CD4-positive, alpha-beta memory T cell (primary cell): ENCODE results near the gene RABEP1. TPM values are rescaled to one million over a fixed set of nuclear protein-coding genes. Genes with fewer than 3 reads are reported as not detected.

Source experiments
- CTCF ChIA-PET: fragments of 350-600 bp; sonication (Branson Sonifier 250); formaldehyde crosslinking; loops from one replicate; lab custom pipeline; 2021; ENCODE audit warnings: inconsistent platforms; ENCODE audit not compliant: partially characterized antibody; lab: Charles Lee
- POLR2A ChIA-PET: fragments of 350-600 bp; sonication (Branson Sonifier 250); formaldehyde crosslinking; loops from one replicate; lab custom pipeline; 2021; ENCODE audit not compliant: partially characterized antibody; lab: Charles Lee
- DNase-seq, 5 donors: peaks; one replicate each; pipeline versions ENCODE4 v3.0.0 to v3.0.0-alpha.2; 2020 to 2022; ENCODE audit warnings: mixed read lengths in 1 of 5
- H3K27ac ChIP-seq: one replicate; pipeline ENCODE4 v1.7.0; 2013; ENCODE audit warnings: low read depth, low read length
- H3K27me3 ChIP-seq: 2 replicates; pipeline ENCODE4 v1.7.0; 2013; ENCODE audit warnings: mild to moderate bottlenecking, low read length, moderate library complexity; ENCODE audit not compliant: insufficient read depth
- H3K36me3 ChIP-seq: 2 replicates; pipeline ENCODE4 v1.7.0; 2013; ENCODE audit warnings: mild to moderate bottlenecking, low read length, moderate library complexity; ENCODE audit not compliant: insufficient read depth
- H3K4me1 ChIP-seq: 2 replicates; pipeline ENCODE4 v1.7.0; 2013; ENCODE audit warnings: mild to moderate bottlenecking, low read length, moderate library complexity; ENCODE audit not compliant: insufficient read depth
- H3K4me3 ChIP-seq, 2 donors: one replicate each; pipeline ENCODE4 v1.7.0; 2013; ENCODE audit warnings: low read length in 2 of 2, mild to moderate bottlenecking in 1 of 2
- H3K9me3 ChIP-seq, 2 donors: one replicate each; pipeline ENCODE4 v1.7.0; 2013; ENCODE audit warnings: low read length in 2 of 2, control low read depth in 1 of 2; ENCODE audit not compliant: control insufficient read depth in 1 of 2
- H3K27ac Mint-ChIP-seq, 7 donors: one replicate each; pipeline ENCODE4 v1.8.0; 2020 to 2021; ENCODE audit warnings: mixed read lengths in 7 of 7, mild to moderate bottlenecking in 6 of 7, inconsistent platforms in 3 of 7, moderate library complexity in 3 of 7
- H3K27me3 Mint-ChIP-seq, 2 donors: one replicate each; pipeline ENCODE4 v1.8.0; 2020 to 2021; ENCODE audit warnings: mixed read lengths in 2 of 2
- H3K36me3 Mint-ChIP-seq, 2 donors: one replicate each; pipeline ENCODE4 v1.8.0; 2020 to 2021; ENCODE audit warnings: mixed read lengths in 2 of 2, inconsistent platforms in 1 of 2, mild to moderate bottlenecking in 1 of 2
- H3K4me1 Mint-ChIP-seq, 4 donors: one replicate each; pipeline ENCODE4 v1.8.0; 2020 to 2021; ENCODE audit warnings: mixed read lengths in 4 of 4, mild to moderate bottlenecking in 1 of 4
- H3K4me3 Mint-ChIP-seq, 8 donors: one replicate each; pipeline ENCODE4 v1.8.0; 2020 to 2021; ENCODE audit warnings: mixed read lengths in 8 of 8, mild to moderate bottlenecking in 7 of 8, moderate library complexity in 6 of 8, inconsistent platforms in 3 of 8
- H3K9me3 Mint-ChIP-seq, 8 donors: one replicate each; pipeline ENCODE4 v1.8.0; 2020 to 2021; ENCODE audit warnings: mixed read lengths in 8 of 8, mild to moderate bottlenecking in 5 of 8, inconsistent platforms in 3 of 8, moderate library complexity in 1 of 8
- intact Hi-C: fragments of 100-400 bp; cut with micrococcal nuclease; formaldehyde crosslinking; loops from one replicate; pipeline ENCODE4 v1.15.1; 2023
- polyA plus RNA-seq, 2 donors: library from polyadenylated mRNA; unstranded; fragments of 300-500 nt; fragmentation: Illumina TruSeq; gene quantifications; one replicate each; pipeline ENCODE4 v1.2.3, GENCODE V29; 2021
- total RNA-seq, 2 experiments: library from RNA; stranded (reverse); gene quantifications; one replicate each; pipeline ENCODE4 v1.2.3, GENCODE V29; 2021

The RABEP1 gene
- total and polyA plus RNA-seq, 4 experiments from 2014 or later = 13.9 to 54.2 (median 43.5) TPM

DNA sequence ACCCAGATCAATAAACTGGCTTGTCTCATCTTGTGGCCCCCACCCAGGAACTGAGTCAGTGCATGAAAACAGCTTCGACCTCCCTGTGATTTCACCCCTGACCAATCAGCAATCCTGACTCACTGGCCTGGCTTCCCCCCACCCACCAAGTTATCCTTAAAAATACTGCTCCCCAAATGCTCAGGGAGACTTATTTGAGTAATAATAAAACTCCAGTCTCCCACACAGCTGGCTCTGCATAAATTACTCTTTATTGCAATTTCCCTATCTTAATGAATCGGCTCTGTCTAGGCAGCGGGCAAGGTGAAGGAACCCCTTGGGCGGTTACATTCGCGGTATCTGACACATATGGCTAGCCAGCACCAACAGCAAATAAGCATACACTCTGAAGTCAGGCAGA, 9.8 kb upstream of the RABEP1 start:
- Mint-ChIP-seq H3K4me1 (peaks cover 0 to 3% (median 0%) of the 10 kb centered on the region in 4 donors), H3K9me3 (no peaks in the 10 kb centered on the region), H3K27me3 (peaks cover 2 to 4% of the 10 kb centered on the region in 2 donors), H3K27ac (peak overlapping the region in 1 of 7 donors; percentile 27), H3K4me3 (no peak overlapping the region), H3K36me3 (no peaks in the 10 kb centered on the region)
- intact Hi-C loops = no loop called here
- Histone ChIP-seq H3K27me3 (no peaks in the 10 kb centered on the region), H3K4me1 (no peaks in the 10 kb centered on the region), H3K36me3 (no peaks in the 10 kb centered on the region), H3K9me3 (no peaks in the 10 kb centered on the region), H3K4me3 (no peak overlapping the region), H3K27ac (no peak overlapping the region)
- CTCF ChIA-PET = no interaction called here
- DNase-seq = no peak
- POLR2A ChIA-PET = no interaction called here

- H3K27ac ChIP-seq = no peak overlapping the region
- no peaks in the 10 kb centered on the region for H3K27me3 ChIP-seq
- POLR2A ChIA-PET = interaction anchor here (1.3 to 2.4 kb wide), 7 partner anchors 9 to 137 kb away, joined by 3 to 9 read pairs (median 5); partner anchors contain the start of genes NUP88 and RPAIN
- CTCF ChIA-PET = interaction anchor here (0.5 to 1.4 kb wide), 3 partner anchors 15 to 1051 kb away, joined by 3 to 5 read pairs (median 3); no protein-coding TSS in a partner anchor
- H3K4me1 ChIP-seq = peaks cover 46% of the 10 kb centered on the region
- Mint-ChIP-seq H3K4me3 (peak overlapping the region; percentile 88 to 95 (median 92)), H3K4me1 (peaks cover 23 to 54% (median 35%) of the 10 kb centered on the region in 4 donors), H3K36me3 (peaks cover 0 to 9% of the 10 kb centered on the region in 2 donors), H3K27ac (peak overlapping the region; percentile 90 to 95 (median 93)), H3K27me3 (no peaks in the 10 kb centered on the region), H3K9me3 (no peaks in the 10 kb centered on the region)
- H3K36me3 ChIP-seq = no peaks in the 10 kb centered on the region
- no peaks in the 10 kb centered on the region for H3K9me3 ChIP-seq
- peak overlapping the region; percentile 28 to 54 for H3K4me3 ChIP-seq
- peak in 2 of 5 donors; percentile 1 to 70 for DNase-seq
- intact Hi-C loops = loop anchor here (1.0 kb wide), 1 partner anchor 137 kb away; the partner anchor contains the start of gene NUP88
Observed at GRCh38 chr17:5282642-5283217, 646 bp downstream of the RABEP1 start.

- ChIA-PET CTCF (interaction anchor here (1.4 kb wide), 1 partner anchor 33 kb away, joined by 5 read pairs; no protein-coding TSS in a partner anchor), POLR2A (interaction anchor here (1.1 to 1.6 kb wide), 4 partner anchors 9 to 136 kb away, joined by 3 to 5 read pairs (median 4); partner anchors contain the start of genes NUP88 and RPAIN)
- no peak overlapping the region for H3K27ac ChIP-seq
Observed at GRCh38 chr17:5283571-5284315, 1.7 kb downstream of the RABEP1 start.

DNA sequence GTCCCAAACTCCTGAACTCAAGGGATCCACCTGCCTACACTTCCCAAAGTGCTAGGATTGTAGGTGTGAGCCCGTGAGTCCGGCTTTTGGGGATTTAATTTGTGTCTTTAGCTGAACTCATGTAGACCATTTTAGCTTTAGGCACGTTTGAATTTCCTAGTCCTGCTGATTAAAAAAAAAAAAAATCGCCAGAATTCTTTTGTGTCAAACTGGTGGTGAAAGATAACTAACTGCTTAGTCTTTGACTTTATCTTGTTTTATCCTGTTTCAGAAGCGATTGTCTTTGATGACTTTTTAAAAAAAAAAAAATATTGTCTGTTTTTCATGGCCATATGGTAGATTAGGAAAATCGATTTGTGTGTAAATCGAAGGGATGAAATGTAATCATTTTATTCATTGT, 2.6 kb downstream of the RABEP1 start:
- peaks cover 0 to 12% of the 10 kb centered on the region in 2 donors for H3K36me3 Mint-ChIP-seq
- Histone ChIP-seq H3K4me3 (no peak overlapping the region), H3K36me3 (no peaks in the 10 kb centered on the region), H3K9me3 (no peaks in the 10 kb centered on the region), H3K27me3 (no peaks in the 10 kb centered on the region), H3K4me1 (peaks cover 60% of the 10 kb centered on the region), H3K27ac (no peak overlapping the region)
- peak overlapping the region in 1 of 8 donors; percentile 88 for H3K4me3 Mint-ChIP-seq
- H3K4me1 Mint-ChIP-seq = peaks cover 31 to 65% (median 46%) of the 10 kb centered on the region in 4 donors
- no peaks in the 10 kb centered on the region for H3K27me3 Mint-ChIP-seq
- ChIA-PET CTCF (interaction anchor here (0.9 to 1.6 kb wide), 2 partner anchors 25 to 154 kb away, joined by 3 read pairs; partner anchors contain the start of gene C1QBP), POLR2A (interaction anchor here (1.1 kb wide), 1 partner anchor 135 kb away, joined by 4 read pairs; the partner anchor contains the start of genes NUP88 and RPAIN)
- intact Hi-C loops = no loop called here
- DNase-seq = no peak
- no peaks in the 10 kb centered on the region for H3K9me3 Mint-ChIP-seq
- peak overlapping the region in 1 of 7 donors; percentile 95 for H3K27ac Mint-ChIP-seq

More at GRCh38 chr17:5283571-5284315, 1.7 kb downstream of the RABEP1 start:
- H3K4me1 ChIP-seq = peaks cover 55% of the 10 kb centered on the region
- intact Hi-C loops = no loop called here
- Mint-ChIP-seq H3K4me3 (peak overlapping the region; percentile 88 to 95 (median 92)), H3K4me1 (peaks cover 28 to 60% (median 41%) of the 10 kb centered on the region in 4 donors), H3K9me3 (no peaks in the 10 kb centered on the region), H3K36me3 (peaks cover 0 to 12% of the 10 kb centered on the region in 2 donors), H3K27me3 (no peaks in the 10 kb centered on the region), H3K27ac (peak overlapping the region; percentile 14 to 95 (median 30))
- no peaks in the 10 kb centered on the region for H3K36me3 ChIP-seq
- peak overlapping the region; percentile 28 to 54 for H3K4me3 ChIP-seq
- H3K27me3 ChIP-seq = no peaks in the 10 kb centered on the region
- H3K9me3 ChIP-seq = no peaks in the 10 kb centered on the region
- DNase-seq = no peak

- CTCF ChIA-PET = no interaction called here
- intact Hi-C loops = no loop called here
- Histone ChIP-seq H3K27me3 (no peaks in the 10 kb centered on the region), H3K4me3 (no peak overlapping the region), H3K4me1 (peaks cover 56% of the 10 kb centered on the region), H3K36me3 (no peaks in the 10 kb centered on the region), H3K9me3 (no peaks in the 10 kb centered on the region), H3K27ac (no peak overlapping the region)
- POLR2A ChIA-PET = no interaction called here
- Mint-ChIP-seq H3K4me3 (no peak overlapping the region), H3K9me3 (no peaks in the 10 kb centered on the region), H3K27ac (peak overlapping the region in 1 of 7 donors; percentile 90), H3K36me3 (peaks cover 5 to 15% of the 10 kb centered on the region in 2 donors), H3K27me3 (no peaks in the 10 kb centered on the region), H3K4me1 (peaks cover 34 to 65% (median 50%) of the 10 kb centered on the region in 4 donors)
- no peak for DNase-seq
Observed at GRCh38 chr17:5286846-5287245, 4.8 kb downstream of the RABEP1 start.

DNA sequence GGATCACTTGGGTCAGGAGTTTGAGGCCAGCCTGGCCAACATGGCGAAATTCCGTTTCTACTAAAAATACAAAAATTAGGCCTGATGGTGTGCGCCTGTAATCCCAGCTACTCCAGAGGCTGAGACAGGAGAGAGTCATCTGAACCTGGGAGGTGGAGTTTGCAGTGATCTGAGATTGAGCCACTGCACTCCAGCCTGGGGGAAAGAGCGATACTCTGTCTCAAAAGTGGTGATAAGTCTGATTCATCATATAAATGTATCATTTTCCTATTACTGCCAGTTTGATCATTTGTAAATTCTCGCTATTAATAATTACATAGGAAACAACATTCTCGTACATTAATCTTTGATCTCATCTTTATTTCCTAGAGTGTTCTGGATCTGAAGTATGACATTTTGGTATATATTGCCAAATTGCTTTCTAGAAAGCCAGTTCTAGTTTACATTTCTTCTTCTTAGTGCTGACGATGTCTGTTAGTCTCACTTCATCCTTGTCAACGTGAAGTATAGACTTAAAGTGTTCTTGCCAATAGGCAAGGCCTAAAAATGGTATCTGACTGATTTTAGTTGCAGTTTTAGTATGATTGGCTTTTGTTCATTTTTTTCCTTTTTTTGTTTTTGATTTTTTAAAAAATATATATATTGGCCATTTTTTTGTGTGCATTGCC, 9.7 kb downstream of the RABEP1 start:
- H3K27me3 ChIP-seq = no peaks in the 10 kb centered on the region
- no peak overlapping the region for H3K27ac ChIP-seq
- Mint-ChIP-seq H3K36me3 (peaks cover 12 to 15% of the 10 kb centered on the region in 2 donors), H3K9me3 (no peaks in the 10 kb centered on the region), H3K4me3 (peak overlapping the region in 1 of 8 donors; percentile 13), H3K27ac (peak overlapping the region in 1 of 7 donors; percentile 46), H3K27me3 (no peaks in the 10 kb centered on the region), H3K4me1 (peaks cover 20 to 42% (median 29%) of the 10 kb centered on the region in 4 donors)
- no peaks in the 10 kb centered on the region for H3K9me3 ChIP-seq
- no peaks in the 10 kb centered on the region for H3K36me3 ChIP-seq
- H3K4me1 ChIP-seq = peaks cover 25% of the 10 kb centered on the region
- no peak for DNase-seq
- ChIA-PET POLR2A (interaction anchor here (1.3 kb wide), 1 partner anchor 9 kb away, joined by 5 read pairs; the partner anchor contains the start of gene RABEP1), CTCF (no interaction called here)
- no peak overlapping the region for H3K4me3 ChIP-seq
- intact Hi-C loops = no loop called here
